ENCODE data around the gene CBL.

Gene CBL

GRCh38 chr11:119347242-119347641, 141.1 kb downstream of the CBL start:
- peak; percentile 80 for DNase-seq (ENCODE audit: low spot score)

GRCh38 chr11:119347940-119348605, 141.9 kb downstream of the CBL start:
- DNase-seq (ENCODE audit: low spot score) = no peak

GRCh38 chr11:119350302-119350701, 144.2 kb downstream of the CBL start:
- DNase-seq (ENCODE audit: low spot score) = no peak

GRCh38 chr11:119351232-119351631, 145.1 kb downstream of the CBL start:
- no peak for DNase-seq (ENCODE audit: low spot score)

GRCh38 chr11:119352857-119353260, 146.7 kb downstream of the CBL start:
- peak; percentile 27 for DNase-seq (ENCODE audit: low spot score)

- DNase-seq (ENCODE audit: low spot score) = no peak
Measured at GRCh38 chr11:119355091-119355843, 149.1 kb downstream of the CBL start.

- peak; percentile 91 for DNase-seq (ENCODE audit: low spot score)
Measured at GRCh38 chr11:119356349-119357031, 150.4 kb downstream of the CBL start.

GRCh38 chr11:119357074-119357473, 150.9 kb downstream of the CBL start:
- DNase-seq (ENCODE audit: low spot score) = no peak
